Uterus (tissue), 2 donors: Measurements from ENCODE around the gene NADK.

ENCODE experiments used
- CTCF ChIP-seq, 4 experiments: fragments of 200-600 bp in 2 of 4; fragments of 450-650 bp in 2 of 4; sonication (generic) in 2 of 4; IDR thresholded peaks; one replicate each; pipeline ENCODE4 v1.5.1; 2016 to 2019; ENCODE audit warnings: antibody characterized with exemption in 4 of 4, mild to moderate bottlenecking in 2 of 4, moderate library complexity in 1 of 4
- POLR2A ChIP-seq, 2 donors: fragments of 450-650 bp; IDR thresholded peaks; one replicate each; pipeline ENCODE4 v1.6.1; 2016; ENCODE audit warnings: antibody characterized with exemption in 2 of 2, mild to moderate bottlenecking in 1 of 2, moderate library complexity in 1 of 2

GRCh38 chr1:1777583-1777899, 729 bp downstream of the NADK start:
- TF ChIP-seq CTCF (IDR thresholded peaks at IDR 0.05) (no peak), POLR2A (IDR thresholded peaks at IDR 0.05) (no peak)
